ENCODE data around the gene PRKD2. TPM values are rescaled to one million over a fixed set of nuclear protein-coding genes. Genes with fewer than 3 reads are reported as not detected.

PRKD2 gene
- total RNA-seq, 1 experiment from 2014 or later: 98.3 TPM

GRCh38 chr19:46660551-46661019 is 56.3 kb downstream of the PRKD2 start:
- Mint-ChIP-seq H3K4me3 (ENCODE audit: low read depth, unreplicated experiment) (peak overlapping the region; percentile 70), H3K4me1 (ENCODE audit: low read depth, unreplicated experiment) (peaks cover 9% of the 10 kb centered on the region), H3K27me3 (ENCODE audit: unreplicated experiment) (peaks cover 72% of the 10 kb centered on the region), H3K27ac (ENCODE audit: unreplicated experiment) (no peak overlapping the region), H3K36me3 (ENCODE audit: insufficient read depth, unreplicated experiment) (peaks cover 17% of the 10 kb centered on the region), H3K9me3 (ENCODE audit: low read depth, unreplicated experiment) (no peaks in the 10 kb centered on the region)
- no peak for TF ChIP-seq CTCF (IDR thresholded peaks at IDR 0.05; ENCODE audit: unreplicated experiment)
- CTCF ChIA-PET: interaction anchor here (0.6 to 2.6 kb wide), 14 partner anchors 9 to 316 kb away, joined by 4 to 121 read pairs (median 7); partner anchors contain the start of gene PRKD2
- DNase-seq: no peak
- intact Hi-C loops (cut with micrococcal nuclease; ENCODE audit: unreplicated experiment): loop anchor here (5.0 kb wide), 1 partner anchor 133 kb away; no protein-coding TSS in a partner anchor
- BruUV-seq (replicated peaks): no TSS peak

- Mint-ChIP-seq H3K9me3 (ENCODE audit: low read depth, unreplicated experiment) (no peaks in the 10 kb centered on the region), H3K4me1 (ENCODE audit: low read depth, unreplicated experiment) (peaks cover 9% of the 10 kb centered on the region), H3K4me3 (ENCODE audit: low read depth, unreplicated experiment) (peak overlapping the region; percentile 34), H3K27ac (ENCODE audit: unreplicated experiment) (no peak overlapping the region), H3K36me3 (ENCODE audit: insufficient read depth, unreplicated experiment) (peaks cover 17% of the 10 kb centered on the region), H3K27me3 (ENCODE audit: unreplicated experiment) (peaks cover 76% of the 10 kb centered on the region)
- no TSS peak for BruUV-seq (replicated peaks)
- TF ChIP-seq CTCF (IDR thresholded peaks at IDR 0.05; ENCODE audit: unreplicated experiment): no peak
- no peak for DNase-seq
- CTCF ChIA-PET: no interaction called here
- intact Hi-C loops (cut with micrococcal nuclease; ENCODE audit: unreplicated experiment): loop anchor here (5.0 kb wide), 1 partner anchor 133 kb away; no protein-coding TSS in a partner anchor
Observed at GRCh38 chr19:46660008-46660517, 56.9 kb downstream of the PRKD2 start.

- intact Hi-C loops (cut with micrococcal nuclease; ENCODE audit: unreplicated experiment): loop anchor here (5.0 kb wide), 1 partner anchor 132 kb away; no protein-coding TSS in a partner anchor
- Mint-ChIP-seq H3K27me3 (ENCODE audit: unreplicated experiment) (peaks cover 76% of the 10 kb centered on the region), H3K9me3 (ENCODE audit: low read depth, unreplicated experiment) (no peaks in the 10 kb centered on the region), H3K4me3 (ENCODE audit: low read depth, unreplicated experiment) (peak overlapping the region; percentile 34), H3K27ac (ENCODE audit: unreplicated experiment) (no peak overlapping the region), H3K36me3 (ENCODE audit: insufficient read depth, unreplicated experiment) (peaks cover 17% of the 10 kb centered on the region), H3K4me1 (ENCODE audit: low read depth, unreplicated experiment) (peaks cover 9% of the 10 kb centered on the region)
- CTCF ChIA-PET: interaction anchor here (0.5 to 0.6 kb wide), 2 partner anchors 45 to 636 kb away, joined by 3 to 4 read pairs; no protein-coding TSS in a partner anchor
- no peak for TF ChIP-seq CTCF (IDR thresholded peaks at IDR 0.05; ENCODE audit: unreplicated experiment)
- DNase-seq: no peak
- BruUV-seq (replicated peaks): no TSS peak
Observed at GRCh38 chr19:46659151-46660007, 57.5 kb downstream of the PRKD2 start.

GRCh38 chr19:46656541-46656940 is 60.4 kb downstream of the PRKD2 start:
- CTCF ChIA-PET: interaction anchor here (0.6 kb wide), 1 partner anchor 1424 kb away, joined by 4 read pairs; no protein-coding TSS in a partner anchor
- no peak overlapping the region for H3K27ac Mint-ChIP-seq (ENCODE audit: unreplicated experiment)
- peaks cover 9% of the 10 kb centered on the region for H3K4me1 Mint-ChIP-seq (ENCODE audit: low read depth, unreplicated experiment)
- no peak for TF ChIP-seq CTCF (IDR thresholded peaks at IDR 0.05; ENCODE audit: unreplicated experiment)
- no peaks in the 10 kb centered on the region for H3K9me3 Mint-ChIP-seq (ENCODE audit: low read depth, unreplicated experiment)
- H3K27me3 Mint-ChIP-seq (ENCODE audit: unreplicated experiment): peaks cover 83% of the 10 kb centered on the region
- H3K36me3 Mint-ChIP-seq (ENCODE audit: insufficient read depth, unreplicated experiment): peaks cover 10% of the 10 kb centered on the region
- no peak for DNase-seq
- BruUV-seq (replicated peaks): no TSS peak
- intact Hi-C loops (cut with micrococcal nuclease; ENCODE audit: unreplicated experiment): no loop called here
- H3K4me3 Mint-ChIP-seq (ENCODE audit: low read depth, unreplicated experiment): no peak overlapping the region

Data from Calu3 (cell line).